ES-I3 (cell line): ENCODE measurements around the gene HS3ST1.

Experiments used
- H3K36me3 ChIP-seq: 2 replicates; pipeline ENCODE4 v1.6.1; 2013; ENCODE audit warnings: mild to moderate bottlenecking, low read length, control low read depth, moderate library complexity; ENCODE audit not compliant: insufficient read depth
- H3K4me1 ChIP-seq: 2 replicates; pipeline ENCODE4 v1.6.1; 2013; ENCODE audit warnings: mild to moderate bottlenecking, control low read depth, low read length; ENCODE audit not compliant: insufficient read depth
- H3K9ac ChIP-seq: 2 replicates; pipeline ENCODE4 v1.6.1; 2013; ENCODE audit warnings: low read depth, mild to moderate bottlenecking, low read length, moderate library complexity
- H3K9me3 ChIP-seq: 2 replicates; pipeline ENCODE4 v1.6.1; 2013; ENCODE audit warnings: mild to moderate bottlenecking, low read length, moderate library complexity; ENCODE audit not compliant: control insufficient read depth, insufficient read depth

The HS3ST1 gene

GRCh38 chr4:11426003-11426402 is 2.7 kb downstream of the HS3ST1 start:
- Histone ChIP-seq H3K4me1 (0 out of 2 replicates have a peak, but pooled peaks cover 3% of the 10 kb centered on the region), H3K9me3 (no peaks in the 10 kb centered on the region), H3K36me3 (no peaks in the 10 kb centered on the region), H3K9ac (no peak overlapping the region)

DNA sequence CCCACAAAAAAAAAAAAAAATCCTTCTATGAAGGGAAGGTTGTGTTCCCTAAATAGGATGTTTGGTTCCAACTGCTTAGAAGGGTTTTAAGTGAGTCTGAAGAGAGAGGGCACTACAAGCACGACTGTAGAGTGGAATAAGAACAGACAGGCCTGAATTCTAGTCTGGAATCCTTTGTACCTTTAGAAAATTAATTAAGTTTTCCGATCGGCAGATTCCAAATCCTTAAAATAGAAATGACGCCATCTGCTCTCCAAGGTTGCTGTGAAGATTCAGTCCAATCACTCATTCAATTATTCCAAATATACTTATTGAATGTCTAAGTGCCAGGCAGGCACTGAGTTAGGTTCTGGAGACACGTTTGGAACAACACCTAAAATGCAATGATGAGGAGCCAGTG is 3.8 kb downstream of the HS3ST1 start:
- Histone ChIP-seq H3K36me3 (no peaks in the 10 kb centered on the region), H3K4me1 (0 out of 2 replicates have a peak, but pooled peaks cover 3% of the 10 kb centered on the region), H3K9me3 (no peaks in the 10 kb centered on the region), H3K9ac (no peak overlapping the region)

- Histone ChIP-seq H3K9ac (no peak overlapping the region), H3K4me1 (0 out of 2 replicates have a peak, but pooled peaks cover 3% of the 10 kb centered on the region), H3K36me3 (no peaks in the 10 kb centered on the region), H3K9me3 (no peaks in the 10 kb centered on the region)
Observed at GRCh38 chr4:11424000-11424399, 4.7 kb downstream of the HS3ST1 start.

DNA sequence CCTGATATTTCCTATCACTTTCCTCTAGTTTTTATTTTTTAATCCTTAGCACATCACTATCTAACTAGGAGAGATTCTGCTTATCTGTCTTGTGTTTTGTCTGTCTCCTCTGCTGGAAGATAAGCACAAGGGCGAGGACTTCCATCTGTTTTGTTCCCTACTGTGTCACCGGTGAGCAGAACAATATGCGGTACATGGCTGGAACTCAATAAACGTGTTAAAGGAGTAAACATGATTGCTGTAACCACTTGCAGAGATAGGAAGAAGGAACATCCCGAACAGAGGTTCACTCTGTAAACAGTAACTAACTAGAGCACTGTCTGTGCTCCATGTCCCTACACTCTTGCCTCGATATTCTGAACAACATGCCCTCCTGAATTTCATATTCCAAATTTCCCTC is 5.2 kb downstream of the HS3ST1 start:
- no peaks in the 10 kb centered on the region for H3K36me3 ChIP-seq
- no peak overlapping the region for H3K9ac ChIP-seq
- H3K9me3 ChIP-seq, result no peaks in the 10 kb centered on the region
- H3K4me1 ChIP-seq, result 0 out of 2 replicates have a peak, but pooled peaks cover 3% of the 10 kb centered on the region

DNA sequence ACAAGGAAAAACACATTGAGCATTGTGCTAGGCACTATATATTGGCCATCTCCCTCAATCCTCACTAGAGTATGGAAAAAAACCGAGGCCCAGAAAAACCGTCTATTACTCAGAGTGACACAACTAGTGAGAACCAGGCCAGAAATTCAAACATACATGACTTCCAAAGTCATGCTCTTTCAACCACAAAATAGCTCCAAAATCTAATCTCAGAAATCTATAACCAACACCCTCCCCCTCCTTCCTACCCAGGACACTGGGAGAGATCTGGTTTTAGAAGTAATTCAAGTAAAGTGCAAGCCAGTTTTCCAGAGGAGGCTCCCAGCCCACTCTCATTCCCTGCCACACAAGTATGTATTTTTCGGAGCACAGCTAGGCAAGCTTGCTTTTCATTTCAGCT is 7.6 kb downstream of the HS3ST1 start:
- no peak overlapping the region for H3K9ac ChIP-seq
- no peaks in the 10 kb centered on the region for H3K36me3 ChIP-seq
- H3K4me1 ChIP-seq, result no peaks in the 10 kb centered on the region
- H3K9me3 ChIP-seq, result no peaks in the 10 kb centered on the region

GRCh38 chr4:11420327-11420726 is 8.4 kb downstream of the HS3ST1 start:
- no peaks in the 10 kb centered on the region for H3K36me3 ChIP-seq
- H3K9me3 ChIP-seq, result no peaks in the 10 kb centered on the region
- H3K4me1 ChIP-seq, result no peaks in the 10 kb centered on the region
- H3K9ac ChIP-seq, result no peak overlapping the region

GRCh38 chr4:11418610-11419009 is 10.1 kb downstream of the HS3ST1 start:
- H3K4me1 ChIP-seq, result no peaks in the 10 kb centered on the region
- no peaks in the 10 kb centered on the region for H3K36me3 ChIP-seq
- H3K9me3 ChIP-seq, result no peaks in the 10 kb centered on the region
- H3K9ac ChIP-seq, result no peak overlapping the region

DNA sequence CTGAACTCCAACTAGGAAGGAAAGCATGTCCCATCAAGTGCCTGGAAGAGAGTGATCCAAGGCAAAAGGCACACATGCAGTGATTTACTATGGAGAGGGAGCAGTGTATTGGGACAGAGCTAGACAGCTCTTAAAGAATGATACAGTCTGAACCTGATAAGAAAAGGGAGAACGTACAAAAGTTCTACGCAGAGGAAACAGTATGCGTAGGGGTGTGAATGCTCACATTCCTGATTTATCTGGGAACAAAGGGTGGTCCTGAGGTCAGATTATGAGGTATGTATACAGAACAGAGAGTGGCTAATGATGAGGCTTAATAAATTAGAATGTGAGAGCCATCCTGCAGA is 12.0 kb downstream of the HS3ST1 start:
- no peaks in the 10 kb centered on the region for H3K4me1 ChIP-seq
- H3K9me3 ChIP-seq, result no peaks in the 10 kb centered on the region
- no peak overlapping the region for H3K9ac ChIP-seq
- H3K36me3 ChIP-seq, result no peaks in the 10 kb centered on the region

DNA sequence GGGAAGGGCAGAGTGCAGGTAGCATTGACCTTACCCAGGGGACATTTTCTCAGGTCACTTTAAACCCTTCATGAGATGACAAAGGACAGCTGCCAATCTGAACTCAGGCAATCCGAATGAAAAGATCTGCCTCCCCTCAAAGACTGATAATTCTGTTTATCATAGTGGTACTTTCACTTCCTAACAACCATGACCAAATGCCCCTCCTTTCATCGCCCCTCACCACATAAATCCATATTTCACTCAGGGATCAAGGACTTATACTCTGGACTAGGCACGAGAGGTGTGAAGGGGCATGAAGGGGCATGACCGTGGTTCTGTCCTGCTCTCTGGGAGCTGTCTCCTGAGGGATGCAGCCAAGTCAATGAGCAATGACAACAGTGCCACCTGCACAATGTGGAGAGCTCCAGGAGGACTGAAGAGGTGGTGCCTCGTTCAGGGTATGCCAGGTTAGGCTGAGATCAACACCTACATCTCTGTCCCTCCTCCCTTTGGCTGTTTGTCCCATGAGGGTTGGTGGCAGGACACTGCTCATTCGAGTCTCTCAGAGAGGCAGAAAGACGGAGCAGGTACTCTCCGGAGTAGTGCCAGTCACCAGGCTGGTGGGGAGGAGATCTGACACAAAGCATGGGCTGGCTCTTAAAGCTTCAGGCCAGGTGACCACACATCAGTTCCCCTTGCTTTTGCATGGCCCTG is 12.5 kb downstream of the HS3ST1 start:
- H3K36me3 ChIP-seq, result no peaks in the 10 kb centered on the region
- no peak overlapping the region for H3K9ac ChIP-seq
- no peaks in the 10 kb centered on the region for H3K9me3 ChIP-seq
- no peaks in the 10 kb centered on the region for H3K4me1 ChIP-seq

DNA sequence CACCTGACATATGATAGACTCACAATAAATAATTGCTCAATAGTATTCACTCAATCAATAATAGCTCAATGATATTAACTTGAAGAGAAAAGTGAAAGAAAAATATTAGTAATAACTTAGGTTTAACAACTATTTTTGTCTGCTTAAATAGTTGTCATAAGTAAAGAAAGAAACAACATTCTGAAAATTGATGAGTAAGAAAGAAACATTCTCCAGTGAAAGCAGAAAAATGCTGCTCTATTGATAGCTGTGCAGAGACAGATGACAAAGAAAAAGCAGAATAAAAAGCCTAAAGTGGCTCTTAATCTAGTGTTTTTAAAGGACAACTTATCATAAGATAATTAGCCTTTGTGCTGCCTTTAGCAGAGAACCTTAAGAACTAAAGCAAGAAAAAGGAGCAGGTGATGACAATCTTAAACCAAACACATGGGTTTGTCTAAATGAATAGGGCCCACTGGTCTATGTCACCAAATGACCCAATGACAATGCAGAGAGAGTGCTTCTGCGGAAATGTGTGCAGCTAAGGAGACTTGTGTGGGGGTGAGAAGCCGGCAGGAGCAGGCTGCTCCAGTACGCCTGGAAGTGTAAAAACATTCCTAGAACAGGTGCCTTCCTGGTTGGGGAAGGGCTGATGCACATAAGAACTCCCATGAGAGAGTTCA is 13.2 kb downstream of the HS3ST1 start:
- Histone ChIP-seq H3K9ac (no peak overlapping the region), H3K9me3 (no peaks in the 10 kb centered on the region), H3K4me1 (no peaks in the 10 kb centered on the region), H3K36me3 (no peaks in the 10 kb centered on the region)

DNA sequence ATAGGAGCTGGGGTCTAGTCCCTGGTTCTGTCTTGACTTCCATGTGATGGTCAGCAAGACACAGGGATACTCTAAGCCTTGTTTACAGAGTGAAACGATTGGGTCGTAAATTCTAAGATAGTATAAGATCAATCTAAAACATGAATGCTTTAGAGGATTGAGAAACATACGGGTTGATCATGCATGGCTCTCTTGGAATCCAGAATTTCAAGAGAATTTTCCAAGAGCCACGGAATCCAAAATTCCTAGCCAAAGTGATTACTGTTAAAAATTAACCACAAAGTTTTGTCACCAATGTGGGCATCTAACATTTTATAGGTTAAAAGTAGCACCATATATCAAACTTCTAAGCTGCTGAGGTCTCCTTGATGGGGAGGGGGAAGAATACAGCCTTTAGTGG is 16.5 kb downstream of the HS3ST1 start:
- H3K9me3 ChIP-seq, result no peaks in the 10 kb centered on the region
- H3K36me3 ChIP-seq, result no peaks in the 10 kb centered on the region
- H3K9ac ChIP-seq, result no peak overlapping the region
- peaks cover 9% of the 10 kb centered on the region for H3K4me1 ChIP-seq

GRCh38 chr4:11409632-11410031 is 19.1 kb downstream of the HS3ST1 start:
- Histone ChIP-seq H3K36me3 (no peaks in the 10 kb centered on the region), H3K9me3 (no peaks in the 10 kb centered on the region), H3K9ac (no peak overlapping the region), H3K4me1 (peaks cover 19% of the 10 kb centered on the region)

GRCh38 chr4:11408233-11408967 is 20.3 kb downstream of the HS3ST1 start:
- no peak overlapping the region for H3K9ac ChIP-seq
- peaks cover 19% of the 10 kb centered on the region for H3K4me1 ChIP-seq
- no peaks in the 10 kb centered on the region for H3K36me3 ChIP-seq
- H3K9me3 ChIP-seq, result no peaks in the 10 kb centered on the region

GRCh38 chr4:11407551-11407950 is 21.1 kb downstream of the HS3ST1 start:
- Histone ChIP-seq H3K36me3 (no peaks in the 10 kb centered on the region), H3K9ac (no peak overlapping the region), H3K9me3 (no peaks in the 10 kb centered on the region)

DNA sequence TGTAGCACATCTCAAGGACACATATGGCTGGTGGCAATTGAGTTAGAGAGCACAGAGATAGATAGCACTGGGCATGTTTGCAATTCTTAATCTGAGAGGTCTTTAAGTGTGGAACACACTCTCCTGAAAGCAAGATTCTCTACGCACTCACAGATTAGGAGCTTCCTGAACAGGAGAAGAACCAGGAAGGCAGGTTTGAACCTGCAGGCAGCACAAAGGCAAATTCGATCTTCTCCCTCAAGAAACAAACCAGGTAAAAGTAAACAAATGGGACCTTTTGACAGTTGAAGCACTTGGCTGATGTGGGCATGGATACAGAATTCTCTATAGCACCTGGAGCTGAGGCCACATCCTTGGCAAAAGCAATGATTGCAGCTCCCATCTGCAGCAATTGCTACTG is 24.3 kb downstream of the HS3ST1 start:
- Histone ChIP-seq H3K9me3 (no peaks in the 10 kb centered on the region), H3K36me3 (no peaks in the 10 kb centered on the region), H3K4me1 (peaks cover 19% of the 10 kb centered on the region), H3K9ac (no peak overlapping the region)

More at GRCh38 chr4:11407551-11407950, 21.1 kb downstream of the HS3ST1 start:
- H3K4me1 ChIP-seq, result peaks cover 19% of the 10 kb centered on the region
